ENCODE results near the gene ASPHD2. TPM values are rescaled to one million over a fixed set of nuclear protein-coding genes. Genes with fewer than 3 reads are reported as not detected.

The ASPHD2 gene
- total RNA-seq, 2 donors from 2014 or later: 1.4 to 3.6 TPM

DNA sequence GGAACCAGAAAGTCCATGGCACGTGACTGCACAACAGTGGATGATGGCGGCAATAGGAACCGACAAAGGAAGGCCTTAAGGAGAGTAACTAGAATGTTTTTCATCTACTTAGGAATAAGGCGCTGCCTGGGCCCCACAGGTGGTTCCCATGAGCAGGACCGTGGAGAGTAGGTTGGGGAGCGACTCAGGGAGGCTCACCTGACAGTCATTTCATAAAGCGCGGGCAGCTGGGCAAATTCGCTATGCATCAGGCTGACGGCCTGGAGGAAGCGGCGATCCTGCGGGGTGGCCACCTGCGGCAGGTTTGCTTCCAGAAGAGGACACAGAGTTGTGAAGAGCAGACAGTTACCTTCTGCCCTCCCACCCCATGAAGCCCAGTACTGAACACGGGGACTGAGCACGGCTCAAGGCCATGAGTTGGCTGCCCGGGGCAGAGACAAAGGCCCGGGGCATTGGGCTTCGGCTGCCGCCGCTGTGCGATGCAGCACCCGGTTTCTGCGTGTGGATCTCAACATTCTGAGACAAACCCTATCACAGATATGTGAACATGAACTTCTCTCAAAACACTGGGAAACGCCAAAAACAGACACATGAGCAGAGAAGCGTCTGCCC, 28.7 kb downstream of the ASPHD2 start:
- intact Hi-C loops (cut with DNase I): no loop called here
- no peaks in the 10 kb centered on the region for H3K36me3 ChIP-seq
- H3K27me3 ChIP-seq (replicated peaks; ENCODE audit: insufficient read depth): no peaks in the 10 kb centered on the region
- no peak overlapping the region for H3K27ac ChIP-seq
- WGBS: 96% methylated on average over 26 of the region's 26 CpGs
- no peak for DNase-seq (ENCODE audit: low spot score)
- no peak overlapping the region for H3K4me3 ChIP-seq
- H3K9me3 ChIP-seq: no peaks in the 10 kb centered on the region
- no peak for TF ChIP-seq POLR2AphosphoS5 (IDR thresholded peaks at IDR 0.05)
- no peak for TF ChIP-seq POLR2A (IDR thresholded peaks at IDR 0.05)
- TF ChIP-seq, protein P1, sequence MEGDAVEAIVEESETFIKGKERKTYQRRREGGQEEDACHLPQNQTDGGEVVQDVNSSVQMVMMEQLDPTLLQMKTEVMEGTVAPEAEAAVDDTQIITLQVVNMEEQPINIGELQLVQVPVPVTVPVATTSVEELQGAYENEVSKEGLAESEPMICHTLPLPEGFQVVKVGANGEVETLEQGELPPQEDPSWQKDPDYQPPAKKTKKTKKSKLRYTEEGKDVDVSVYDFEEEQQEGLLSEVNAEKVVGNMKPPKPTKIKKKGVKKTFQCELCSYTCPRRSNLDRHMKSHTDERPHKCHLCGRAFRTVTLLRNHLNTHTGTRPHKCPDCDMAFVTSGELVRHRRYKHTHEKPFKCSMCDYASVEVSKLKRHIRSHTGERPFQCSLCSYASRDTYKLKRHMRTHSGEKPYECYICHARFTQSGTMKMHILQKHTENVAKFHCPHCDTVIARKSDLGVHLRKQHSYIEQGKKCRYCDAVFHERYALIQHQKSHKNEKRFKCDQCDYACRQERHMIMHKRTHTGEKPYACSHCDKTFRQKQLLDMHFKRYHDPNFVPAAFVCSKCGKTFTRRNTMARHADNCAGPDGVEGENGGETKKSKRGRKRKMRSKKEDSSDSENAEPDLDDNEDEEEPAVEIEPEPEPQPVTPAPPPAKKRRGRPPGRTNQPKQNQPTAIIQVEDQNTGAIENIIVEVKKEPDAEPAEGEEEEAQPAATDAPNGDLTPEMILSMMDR (IDR thresholded peaks at IDR 0.05): no peak
- no peaks in the 10 kb centered on the region for H3K4me1 ChIP-seq (replicated peaks)

DNA sequence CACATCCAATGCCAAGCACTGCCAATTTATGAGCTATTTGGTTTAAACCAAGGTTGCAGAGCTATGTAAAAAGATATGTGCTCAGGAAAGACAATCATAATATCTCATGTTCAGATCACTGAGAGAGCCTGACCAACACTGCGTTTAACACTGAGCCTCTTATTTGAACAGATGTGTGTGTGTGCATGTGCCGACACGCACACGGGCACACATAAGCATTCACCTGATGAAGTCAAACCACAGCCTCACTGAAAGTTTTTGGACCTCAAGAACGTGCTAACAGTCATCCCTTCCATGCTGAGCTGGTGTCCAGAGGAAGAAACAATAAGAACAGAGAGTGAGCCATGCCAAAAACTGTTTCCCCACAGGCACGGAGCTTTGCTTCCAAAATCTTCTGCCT, 31.1 kb downstream of the ASPHD2 start:
- Histone ChIP-seq H3K27me3 (replicated peaks; ENCODE audit: insufficient read depth) (no peaks in the 10 kb centered on the region), H3K4me1 (replicated peaks) (no peaks in the 10 kb centered on the region), H3K9me3 (no peaks in the 10 kb centered on the region), H3K27ac (no peak overlapping the region), H3K4me3 (no peak overlapping the region), H3K36me3 (peaks cover 0 to 5% of the 10 kb centered on the region in 2 donors)
- TF ChIP-seq, protein P1 (IDR thresholded peaks at IDR 0.05): no peak
- TF ChIP-seq POLR2A (IDR thresholded peaks at IDR 0.05): no peak
- TF ChIP-seq POLR2AphosphoS5 (IDR thresholded peaks at IDR 0.05): peak; percentile 58
- DNase-seq (ENCODE audit: low spot score): peak; percentile 23
- intact Hi-C loops (cut with DNase I): no loop called here
- WGBS: 50% methylated on average over 6 of the region's 6 CpGs

DNA sequence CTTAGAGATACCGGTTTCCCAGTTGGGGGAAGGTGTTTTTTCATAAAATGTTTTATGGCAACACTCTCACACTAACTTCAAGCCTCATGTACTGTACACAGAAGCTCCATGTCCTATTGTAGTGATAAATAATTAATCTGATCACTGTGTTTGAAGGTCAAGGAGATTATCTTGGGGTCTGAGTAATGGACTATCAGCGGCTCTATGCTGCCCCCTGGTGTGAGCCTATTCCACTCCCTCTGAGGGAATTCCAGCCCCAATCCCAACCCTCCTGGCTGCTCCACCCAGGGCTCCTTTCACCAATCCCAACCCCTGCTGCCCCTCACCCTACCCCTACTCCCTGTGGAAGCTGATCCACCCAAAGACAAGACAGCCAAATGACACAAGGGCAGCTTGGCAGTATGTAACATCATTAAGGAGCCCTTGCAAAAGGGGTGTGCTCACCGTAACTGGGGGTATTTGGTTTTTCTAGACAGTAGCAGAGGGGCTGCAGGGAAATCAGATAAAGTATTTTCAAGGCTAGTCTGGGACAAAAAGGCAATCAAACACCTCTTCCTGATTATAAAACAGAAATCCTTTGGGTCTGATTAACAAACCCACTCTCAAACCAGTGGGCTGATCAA, 32.2 kb downstream of the ASPHD2 start:
- 40% methylated on average over 3 of the region's 3 CpGs for WGBS
- Histone ChIP-seq H3K4me3 (no peak overlapping the region), H3K27me3 (replicated peaks; ENCODE audit: insufficient read depth) (no peaks in the 10 kb centered on the region), H3K36me3 (peaks cover 0 to 12% of the 10 kb centered on the region in 2 donors), H3K4me1 (replicated peaks) (no peaks in the 10 kb centered on the region), H3K27ac (peak overlapping the region in 1 of 2 donors; percentile 8), H3K9me3 (no peaks in the 10 kb centered on the region)
- peak; percentile 54 for DNase-seq (ENCODE audit: low spot score)
- intact Hi-C loops (cut with DNase I): loop anchor here (1.0 kb wide), 1 partner anchor 63 kb away; no protein-coding TSS in a partner anchor
- TF ChIP-seq, protein P1 (IDR thresholded peaks at IDR 0.05): peak; percentile 60 to 81 (median 77)
- no peak for TF ChIP-seq POLR2A (IDR thresholded peaks at IDR 0.05)

GRCh38 chr22:26462051-26462450, 33.0 kb downstream of the ASPHD2 start:
- no peak overlapping the region for H3K27ac ChIP-seq
- H3K4me1 ChIP-seq (replicated peaks): no peaks in the 10 kb centered on the region
- H3K9me3 ChIP-seq: no peaks in the 10 kb centered on the region
- H3K4me3 ChIP-seq: no peak overlapping the region
- intact Hi-C loops (cut with DNase I): no loop called here
- DNase-seq (ENCODE audit: low spot score): no peak
- H3K27me3 ChIP-seq (replicated peaks; ENCODE audit: insufficient read depth): no peaks in the 10 kb centered on the region
- WGBS: 91% methylated on average over 5 of the region's 5 CpGs
- peaks cover 0 to 12% of the 10 kb centered on the region in 2 donors for H3K36me3 ChIP-seq
- TF ChIP-seq POLR2AphosphoS5 (IDR thresholded peaks at IDR 0.05): no peak
- no peak for TF ChIP-seq POLR2A (IDR thresholded peaks at IDR 0.05)
- TF ChIP-seq, protein P1 (IDR thresholded peaks at IDR 0.05): no peak

DNA sequence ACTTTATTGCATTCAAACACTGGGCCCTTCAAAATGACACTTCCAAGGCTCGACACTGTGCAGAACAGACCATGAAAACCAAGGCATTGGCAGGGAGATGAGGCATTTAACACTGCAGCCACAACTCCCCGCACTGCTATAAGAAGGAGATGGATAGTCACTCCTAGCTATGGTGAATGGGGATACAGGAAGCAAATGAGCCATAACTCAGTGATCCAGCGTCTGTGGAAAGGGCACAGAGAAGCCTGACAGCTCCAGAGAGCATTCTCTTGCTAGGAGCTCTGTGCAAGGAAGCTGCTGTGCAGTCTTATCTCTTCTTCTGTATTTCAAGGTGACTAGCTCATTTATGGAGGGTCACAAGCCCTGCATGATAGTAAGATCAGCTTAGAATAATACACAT, 33.6 kb downstream of the ASPHD2 start:
- Histone ChIP-seq H3K9me3 (no peaks in the 10 kb centered on the region), H3K27me3 (replicated peaks; ENCODE audit: insufficient read depth) (no peaks in the 10 kb centered on the region), H3K36me3 (peaks cover 0 to 12% of the 10 kb centered on the region in 2 donors), H3K4me3 (no peak overlapping the region), H3K4me1 (replicated peaks) (no peaks in the 10 kb centered on the region), H3K27ac (no peak overlapping the region)
- TF ChIP-seq, protein P1 (IDR thresholded peaks at IDR 0.05): no peak
- TF ChIP-seq POLR2A (IDR thresholded peaks at IDR 0.05) (no peak), POLR2AphosphoS5 (IDR thresholded peaks at IDR 0.05) (no peak)
- intact Hi-C loops (cut with DNase I): no loop called here
- no peak for DNase-seq (ENCODE audit: low spot score)
- WGBS: 79% methylated on average over 3 of the region's 3 CpGs

Data from prostate gland (tissue), 2 donors.